Tibial artery (tissue), 4 donors: ENCODE results near the gene SLC29A3.
"Not testable (repeated sequence)": the region's sequence is repeated elsewhere in the genome, so short reads cannot be mapped to it uniquely, and the experiment has no call there.

Source experiments
- DNase-seq, 2 donors: peaks; one replicate each; pipeline ENCODE4 v3.0.0-alpha.2; 2019
- H3K27ac ChIP-seq, 2 donors: fragments of 200-600 bp; sonication (generic) in 1 of 2; 1 replicate in 1 of 2; 2 replicates in 1 of 2; pipeline ENCODE4 v1.5.1; 2018 to 2019; ENCODE audit warnings: mild to moderate bottlenecking in 1 of 2
- H3K27me3 ChIP-seq, 2 donors: fragments of 200-600 bp; sonication (generic) in 1 of 2; one replicate each; pipeline versions ENCODE4 v1.5.1 to v1.6.0; 2016 to 2019
- H3K36me3 ChIP-seq, 3 donors: fragments of 200-600 bp; sonication (generic) in 2 of 3; one replicate each; pipeline ENCODE4 v1.5.1; 2016 to 2019; ENCODE audit warnings: mild to moderate bottlenecking in 2 of 3
- H3K4me1 ChIP-seq, 4 donors: fragments of 200-600 bp; sonication (generic) in 2 of 4; 1 replicate in 3 of 4; 2 replicates in 1 of 4; pipeline ENCODE4 v1.5.1; 2016 to 2019
- H3K4me3 ChIP-seq, 2 donors: fragments of 200-600 bp; sonication (generic) in 1 of 2; 1 replicate in 1 of 2; 2 replicates in 1 of 2; pipeline ENCODE4 v1.5.1; 2018 to 2019; ENCODE audit warnings: mild to moderate bottlenecking in 2 of 2
- H3K9me3 ChIP-seq, 3 donors: fragments of 200-600 bp; sonication (generic) in 1 of 3; one replicate each; pipeline ENCODE4 v1.5.1; 2016 to 2019
- CTCF ChIP-seq, 2 experiments: fragments of 200-600 bp in 1 of 2; fragments of 450-650 bp in 1 of 2; IDR thresholded peaks; one replicate each; pipeline ENCODE4 v1.5.1; 2017 to 2019; ENCODE audit warnings: antibody characterized with exemption in 2 of 2, mild to moderate bottlenecking in 1 of 2, moderate library complexity in 1 of 2
- intact Hi-C: fragments of 100-400 bp; cut with DNase I; formaldehyde crosslinking; loops from one replicate; pipeline ENCODE4 v1.15.0; 2023; ENCODE audit warnings: low total_unique reads

The SLC29A3 gene

GRCh38 chr10:71293446-71294084 lies 25.5 kb upstream of the SLC29A3 start:
- intact Hi-C loops, result no loop called here
- Histone ChIP-seq H3K27ac (no peak overlapping the region), H3K4me1 (peaks cover 0 to 14% (median 4%) of the 10 kb centered on the region in 4 donors)

GRCh38 chr10:71294091-71294561 lies 24.9 kb upstream of the SLC29A3 start:
- H3K36me3 ChIP-seq, result peaks cover 0 to 64% (median 41%) of the 10 kb centered on the region in 3 donors
- intact Hi-C loops, result no loop called here
- no peak for TF ChIP-seq CTCF (IDR thresholded peaks at IDR 0.05)
- no peak overlapping the region for H3K27ac ChIP-seq
- no peak for DNase-seq
- H3K4me1 ChIP-seq, result peaks cover 0 to 14% (median 4%) of the 10 kb centered on the region in 4 donors
- no peak overlapping the region for H3K4me3 ChIP-seq
- H3K27me3 ChIP-seq, result no peaks in the 10 kb centered on the region
- H3K9me3 ChIP-seq, result no peaks in the 10 kb centered on the region

More at GRCh38 chr10:71293446-71294084, 25.5 kb upstream of the SLC29A3 start:
- peaks cover 0 to 66% (median 41%) of the 10 kb centered on the region in 3 donors for H3K36me3 ChIP-seq
- no peak for DNase-seq
- H3K9me3 ChIP-seq, result no peaks in the 10 kb centered on the region
- no peaks in the 10 kb centered on the region for H3K27me3 ChIP-seq
- no peak for TF ChIP-seq CTCF (IDR thresholded peaks at IDR 0.05)
- H3K4me3 ChIP-seq, result no peak overlapping the region

- Histone ChIP-seq H3K27ac (no peak overlapping the region), H3K4me3 (no peak overlapping the region), H3K9me3 (no peaks in the 10 kb centered on the region), H3K27me3 (no peaks in the 10 kb centered on the region), H3K4me1 (peaks cover 0 to 14% (median 4%) of the 10 kb centered on the region in 4 donors), H3K36me3 (peaks cover 0 to 63% (median 41%) of the 10 kb centered on the region in 3 donors)
- no peak for TF ChIP-seq CTCF (IDR thresholded peaks at IDR 0.05)
- intact Hi-C loops, result no loop called here
- DNase-seq, result no peak
Observed at GRCh38 chr10:71294856-71295255, 24.2 kb upstream of the SLC29A3 start.

GRCh38 chr10:71295641-71296040 lies 23.4 kb upstream of the SLC29A3 start:
- no peak for DNase-seq
- H3K27ac ChIP-seq, result no peak overlapping the region
- H3K4me1 ChIP-seq, result peaks cover 0 to 14% (median 4%) of the 10 kb centered on the region in 4 donors
- intact Hi-C loops, result no loop called here
- TF ChIP-seq CTCF (IDR thresholded peaks at IDR 0.05), result no peak
- H3K36me3 ChIP-seq, result peaks cover 0 to 55% (median 41%) of the 10 kb centered on the region in 3 donors
- H3K4me3 ChIP-seq, result no peak overlapping the region
- no peaks in the 10 kb centered on the region for H3K27me3 ChIP-seq
- H3K9me3 ChIP-seq, result no peaks in the 10 kb centered on the region

- peaks cover 0 to 54% (median 41%) of the 10 kb centered on the region in 3 donors for H3K36me3 ChIP-seq
- no peak for TF ChIP-seq CTCF (IDR thresholded peaks at IDR 0.05)
- H3K27ac ChIP-seq, result no peak overlapping the region
- no peaks in the 10 kb centered on the region for H3K27me3 ChIP-seq
- H3K9me3 ChIP-seq, result no peaks in the 10 kb centered on the region
- intact Hi-C loops, result no loop called here
- no peak overlapping the region for H3K4me3 ChIP-seq
- peaks cover 0 to 14% (median 4%) of the 10 kb centered on the region in 4 donors for H3K4me1 ChIP-seq
- DNase-seq, result no peak
Observed at GRCh38 chr10:71296086-71296485, 23.0 kb upstream of the SLC29A3 start.

GRCh38 chr10:71296811-71297210 lies 22.2 kb upstream of the SLC29A3 start:
- Histone ChIP-seq H3K4me1 (peaks cover 0 to 14% (median 4%) of the 10 kb centered on the region in 4 donors), H3K36me3 (peaks cover 0 to 53% (median 35%) of the 10 kb centered on the region in 3 donors)
- H3K27me3 ChIP-seq, intact Hi-C loops, H3K9me3 ChIP-seq, H3K27ac ChIP-seq, H3K4me3 ChIP-seq, DNase-seq: not testable (repeated sequence)
